ENCODE measurements around the gene MLANA.

GRCh38 chr9:5893134-5893505 lies 2.4 kb downstream of the MLANA start:
- no peak for TF ChIP-seq NRF1 (conservative IDR thresholded peaks at IDR 0.05; ENCODE audit: low read depth, low read length)
- no peak for TF ChIP-seq KAT2A (conservative IDR thresholded peaks at IDR 0.05; ENCODE audit: control insufficient read depth, low read depth, low read length)
- TF ChIP-seq CTCF (IDR thresholded peaks at IDR 0.05 in 2 of 3, conservative IDR thresholded peaks at IDR 0.05 in 1 of 3; ENCODE audit: control insufficient read depth in 2 of 3, extremely low read depth in 1 of 3, insufficient read depth in 1 of 3, low read depth in 3 of 3, low read length in 3 of 3) = no peak
- TF ChIP-seq SREBF2 (IDR thresholded peaks at IDR 0.05; ENCODE audit: low read length) = no peak
- TF ChIP-seq YY1 (IDR thresholded peaks at IDR 0.05; ENCODE audit: low read depth, low read length) = no peak
- no peak for TF ChIP-seq SPI1 (IDR thresholded peaks at IDR 0.05; ENCODE audit: borderline replicate concordance, insufficient read depth, low read depth, low read length)
- TF ChIP-seq, protein P1, sequence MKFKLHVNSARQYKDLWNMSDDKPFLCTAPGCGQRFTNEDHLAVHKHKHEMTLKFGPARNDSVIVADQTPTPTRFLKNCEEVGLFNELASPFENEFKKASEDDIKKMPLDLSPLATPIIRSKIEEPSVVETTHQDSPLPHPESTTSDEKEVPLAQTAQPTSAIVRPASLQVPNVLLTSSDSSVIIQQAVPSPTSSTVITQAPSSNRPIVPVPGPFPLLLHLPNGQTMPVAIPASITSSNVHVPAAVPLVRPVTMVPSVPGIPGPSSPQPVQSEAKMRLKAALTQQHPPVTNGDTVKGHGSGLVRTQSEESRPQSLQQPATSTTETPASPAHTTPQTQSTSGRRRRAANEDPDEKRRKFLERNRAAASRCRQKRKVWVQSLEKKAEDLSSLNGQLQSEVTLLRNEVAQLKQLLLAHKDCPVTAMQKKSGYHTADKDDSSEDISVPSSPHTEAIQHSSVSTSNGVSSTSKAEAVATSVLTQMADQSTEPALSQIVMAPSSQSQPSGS (IDR thresholded peaks at IDR 0.05; ENCODE audit: low read length) = no peak
- TF ChIP-seq POLR2AphosphoS5 (IDR thresholded peaks at IDR 0.05; ENCODE audit: low read length) = no peak
- TF ChIP-seq CREB1 (IDR thresholded peaks at IDR 0.05; ENCODE audit: low read depth) = no peak
- no peak for TF ChIP-seq MXI1 (IDR thresholded peaks at IDR 0.05; ENCODE audit: low read depth, low read length)
- TF ChIP-seq POLR2AphosphoS2 (IDR thresholded peaks at IDR 0.05; ENCODE audit: low read depth, low read length) = no peak
- TF ChIP-seq JUNB (IDR thresholded peaks at IDR 0.05) = no peak
- TF ChIP-seq ASH2L (IDR thresholded peaks at IDR 0.05; ENCODE audit: borderline replicate concordance, low read depth) = no peak
- no peak for TF ChIP-seq FOXM1 (IDR thresholded peaks at IDR 0.05; ENCODE audit: low read depth, low read length)
